Measurements from ENCODE around the gene KIAA1143.

The KIAA1143 gene

DNA sequence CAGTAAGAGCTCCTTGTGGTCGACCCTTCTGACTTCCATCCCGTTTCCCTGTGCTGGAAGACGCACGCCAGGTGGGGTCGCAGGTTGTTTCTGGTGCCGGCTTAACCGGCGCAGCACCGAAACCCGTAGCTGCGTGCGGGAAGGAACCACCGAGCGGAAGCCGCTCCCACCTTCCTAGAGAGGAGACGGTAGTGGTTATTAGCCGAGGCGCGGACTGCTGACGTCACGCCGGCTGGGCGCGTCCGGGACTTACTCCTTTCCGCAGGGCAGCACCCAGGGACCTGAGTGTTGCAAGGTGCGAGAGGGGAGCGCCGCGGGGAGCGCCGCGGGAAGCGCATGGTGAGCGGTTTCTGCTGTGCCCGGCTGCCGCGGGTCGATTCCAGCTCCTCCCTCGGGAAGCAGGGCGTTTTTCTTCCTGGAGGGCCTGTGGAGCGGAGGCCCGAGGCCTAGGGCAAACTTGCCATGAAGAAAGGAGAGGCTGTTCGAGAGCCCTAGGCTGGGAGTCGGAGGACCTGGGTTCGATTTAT lies 32.0 kb downstream of the KIAA1143 start, which contains the start of gene ZNF501:
ZNF501 (plus strand) TSS at position 252 of the 527 bp plus-strand sequence. CDS start 4,787 bp downstream, outside the sequence.
- ChIA-PET POLR2A (no interaction called here), CTCF (interaction anchor here (0.7 to 1.4 kb wide), 4 partner anchors 11 to 196 kb away, joined by 3 to 5 read pairs (median 4); partner anchors contain the start of gene ZNF502)

DNA sequence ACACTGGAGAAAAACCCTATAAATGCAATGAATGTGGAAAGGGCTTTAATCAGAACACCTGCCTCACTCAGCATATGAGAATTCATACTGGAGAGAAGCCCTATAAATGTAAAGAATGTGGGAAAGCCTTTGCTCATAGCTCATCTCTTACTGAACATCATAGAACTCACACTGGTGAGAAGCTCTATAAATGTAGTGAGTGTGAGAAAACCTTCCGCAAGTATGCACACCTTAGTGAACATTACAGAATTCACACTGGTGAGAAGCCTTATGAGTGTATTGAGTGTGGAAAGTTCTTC lies 39.4 kb downstream of the KIAA1143 start:
- no peaks in the 10 kb centered on the region for H3K27me3 ChIP-seq (replicated peaks in 2 of 5; ENCODE audit: control insufficient read depth in 4 of 5, insufficient read depth in 5 of 5, low read length in 4 of 5)
- no peak overlapping the region for H3K27ac ChIP-seq (ENCODE audit: insufficient read depth in 1 of 2, low read depth in 1 of 2, low read length in 2 of 2, poor library complexity in 1 of 2, severe bottlenecking in 2 of 2)
- DNase-seq = no peak
- CTCF ChIA-PET = no interaction called here
- peak overlapping the region in 1 of 7 experiments; percentile 22 for H3K4me3 ChIP-seq (ENCODE audit: control insufficient read depth in 1 of 7, extremely low read depth in 1 of 7, insufficient read depth in 4 of 7, low read depth in 2 of 7, low read length in 6 of 7)
- whole genome bisulfite sequencing (ENCODE audit: insufficient coverage) = no CpG with 5 or more reads among the region's 1 CpG
- peaks cover 12 to 94% (median 62%) of the 10 kb centered on the region in 5 experiments for H3K9me3 ChIP-seq (ENCODE audit: control extremely low read depth in 1 of 5, control insufficient read depth in 4 of 5, insufficient read depth in 2 of 5, low read depth in 1 of 5, low read length in 4 of 5)
- POLR2A ChIA-PET = no interaction called here
- no peaks in the 10 kb centered on the region for H3K4me1 ChIP-seq (ENCODE audit: control extremely low read depth in 1 of 4, control insufficient read depth in 4 of 4, insufficient read depth in 4 of 4, low read length in 3 of 4)
- peaks cover 25 to 58% (median 33%) of the 10 kb centered on the region in 4 experiments for H3K36me3 ChIP-seq (ENCODE audit: control insufficient read depth in 4 of 4, insufficient read depth in 4 of 4, low read length in 3 of 4)

More for the DNA sequence above, 32.0 kb downstream of the KIAA1143 start, which contains the start of gene ZNF501:
- H3K27ac ChIP-seq (ENCODE audit: insufficient read depth in 1 of 2, low read depth in 1 of 2, low read length in 2 of 2, poor library complexity in 1 of 2, severe bottlenecking in 2 of 2) = peak within 1 kb of the TSS; percentile 52 to 77
- peaks cover 0 to 8% (median 2%) of the 10 kb centered on the region in 4 experiments for H3K4me1 ChIP-seq (ENCODE audit: control extremely low read depth in 1 of 4, control insufficient read depth in 4 of 4, insufficient read depth in 4 of 4, low read length in 3 of 4)
- DNase-seq = peak; percentile 93 to 96 (median 96)
- peaks cover 9 to 40% (median 22%) of the 10 kb centered on the region in 4 experiments for H3K36me3 ChIP-seq (ENCODE audit: control insufficient read depth in 4 of 4, insufficient read depth in 4 of 4, low read length in 3 of 4)
- peak within 1 kb of the TSS; percentile 62 to 93 (median 81) for H3K4me3 ChIP-seq (ENCODE audit: control insufficient read depth in 1 of 7, extremely low read depth in 1 of 7, insufficient read depth in 4 of 7, low read depth in 2 of 7, low read length in 6 of 7)
- under 1% methylated on average over 45 of the region's 46 CpGs for WGBS (ENCODE audit: insufficient coverage)
- no peaks in the 10 kb centered on the region for H3K27me3 ChIP-seq (replicated peaks in 2 of 5; ENCODE audit: control insufficient read depth in 4 of 5, insufficient read depth in 5 of 5, low read length in 4 of 5)
- H3K9me3 ChIP-seq (ENCODE audit: control extremely low read depth in 1 of 5, control insufficient read depth in 4 of 5, insufficient read depth in 2 of 5, low read depth in 1 of 5, low read length in 4 of 5) = peaks cover 27 to 83% (median 53%) of the 10 kb centered on the region in 5 experiments

DNA sequence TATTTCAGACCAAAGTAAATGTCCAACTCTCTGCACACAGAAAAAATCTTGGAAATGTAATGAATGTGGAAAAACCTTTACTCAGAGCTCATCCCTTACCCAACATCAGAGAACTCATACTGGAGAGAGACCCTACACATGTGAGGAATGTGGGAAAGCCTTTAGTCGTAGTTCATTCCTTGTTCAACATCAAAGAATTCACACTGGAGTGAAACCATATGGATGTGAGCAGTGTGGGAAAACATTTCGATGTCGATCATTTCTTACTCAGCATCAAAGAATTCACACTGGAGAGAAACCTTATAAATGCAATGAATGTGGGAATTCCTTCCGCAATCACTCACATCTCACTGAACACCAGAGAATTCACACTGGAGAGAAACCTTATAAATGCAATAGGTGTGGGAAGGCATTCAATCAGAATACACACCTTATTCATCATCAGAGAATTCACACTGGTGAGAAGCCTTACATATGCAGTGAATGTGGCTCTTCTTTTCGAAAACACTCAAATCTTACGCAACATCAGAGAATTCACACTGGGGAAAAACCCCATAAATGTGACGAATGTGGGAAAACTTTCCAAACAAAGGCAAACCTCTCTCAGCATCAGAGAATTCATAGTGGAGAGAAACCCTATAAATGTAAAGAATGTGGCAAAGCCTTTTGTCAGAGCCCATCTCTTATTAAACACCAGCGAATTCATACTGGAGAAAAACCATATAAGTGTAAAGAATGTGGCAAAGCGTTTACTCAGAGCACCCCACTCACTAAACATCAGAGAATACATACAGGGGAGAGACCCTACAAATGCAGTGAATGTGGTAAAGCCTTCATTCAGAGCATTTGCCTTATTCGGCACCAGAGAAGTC lies 40.0 kb downstream of the KIAA1143 start:
- H3K4me1 ChIP-seq (ENCODE audit: control extremely low read depth in 1 of 4, control insufficient read depth in 4 of 4, insufficient read depth in 4 of 4, low read length in 3 of 4) = no peaks in the 10 kb centered on the region
- ChIA-PET CTCF (no interaction called here), POLR2A (interaction anchor here (0.6 kb wide), 1 partner anchor 46 kb away, joined by 3 read pairs; no protein-coding TSS in a partner anchor)
- H3K27me3 ChIP-seq (replicated peaks in 2 of 5; ENCODE audit: control insufficient read depth in 4 of 5, insufficient read depth in 5 of 5, low read length in 4 of 5) = no peaks in the 10 kb centered on the region
- peak overlapping the region in 1 of 7 experiments; percentile 22 for H3K4me3 ChIP-seq (ENCODE audit: control insufficient read depth in 1 of 7, extremely low read depth in 1 of 7, insufficient read depth in 4 of 7, low read depth in 2 of 7, low read length in 6 of 7)
- H3K9me3 ChIP-seq (ENCODE audit: control extremely low read depth in 1 of 5, control insufficient read depth in 4 of 5, insufficient read depth in 2 of 5, low read depth in 1 of 5, low read length in 4 of 5) = peaks cover 14 to 93% (median 62%) of the 10 kb centered on the region in 5 experiments
- 100% methylated on average over 1 of the region's 10 CpGs for WGBS (ENCODE audit: insufficient coverage)
- no peak for DNase-seq
- H3K27ac ChIP-seq (ENCODE audit: insufficient read depth in 1 of 2, low read depth in 1 of 2, low read length in 2 of 2, poor library complexity in 1 of 2, severe bottlenecking in 2 of 2) = no peak overlapping the region
- peaks cover 25 to 58% (median 34%) of the 10 kb centered on the region in 4 experiments for H3K36me3 ChIP-seq (ENCODE audit: control insufficient read depth in 4 of 4, insufficient read depth in 4 of 4, low read length in 3 of 4)

DNA sequence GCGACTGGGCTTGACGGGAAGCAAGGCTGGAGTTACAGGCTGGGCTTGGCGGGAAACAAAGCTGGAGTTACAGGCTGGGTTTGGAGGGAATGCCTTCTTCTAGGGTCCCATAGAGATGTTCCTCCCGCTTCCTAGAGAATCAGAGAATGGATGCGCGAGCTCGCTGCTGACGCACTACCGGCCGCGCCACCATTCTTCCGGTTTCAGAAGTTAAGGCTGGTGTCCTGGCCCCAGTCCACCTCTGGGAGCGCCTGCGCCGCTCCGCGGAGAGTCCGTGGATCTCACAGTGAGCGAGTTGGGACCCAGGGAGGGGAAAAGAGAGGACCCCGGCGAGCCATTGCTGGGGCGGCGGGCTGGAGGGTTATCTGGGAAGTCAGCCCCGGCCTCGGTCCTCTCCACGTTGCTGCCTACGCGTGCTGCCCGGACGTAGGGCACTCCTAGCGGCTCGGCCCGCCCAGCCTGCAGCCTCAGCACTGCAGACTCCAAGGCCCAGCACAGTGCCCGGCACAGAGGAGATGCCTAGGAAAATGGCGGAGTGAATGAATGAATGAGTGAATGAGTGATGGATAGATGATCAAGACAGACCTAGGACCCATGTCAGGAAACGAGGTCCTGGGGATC lies 48.9 kb downstream of the KIAA1143 start, which contains the start of gene ZNF502:
ZNF502 (plus strand) TSS at position 206 of the 621 bp plus-strand sequence. CDS start 7,602 bp downstream, outside the sequence.
- peaks cover 3 to 60% (median 49%) of the 10 kb centered on the region in 5 experiments for H3K9me3 ChIP-seq (ENCODE audit: control extremely low read depth in 1 of 5, control insufficient read depth in 4 of 5, insufficient read depth in 2 of 5, low read depth in 1 of 5, low read length in 4 of 5)
- peak within 1 kb of the TSS; percentile 37 to 74 for H3K27ac ChIP-seq (ENCODE audit: insufficient read depth in 1 of 2, low read depth in 1 of 2, low read length in 2 of 2, poor library complexity in 1 of 2, severe bottlenecking in 2 of 2)
- H3K4me3 ChIP-seq (ENCODE audit: control insufficient read depth in 1 of 7, extremely low read depth in 1 of 7, insufficient read depth in 4 of 7, low read depth in 2 of 7, low read length in 6 of 7) = peak within 1 kb of the TSS; percentile 69 to 95 (median 84)
- 2% methylated on average over 36 of the region's 36 CpGs for WGBS (ENCODE audit: insufficient coverage)
- ChIA-PET CTCF (interaction anchor here (0.6 to 1.2 kb wide), 2 partner anchors 17 to 67 kb away, joined by 3 to 4 read pairs; partner anchors contain the start of gene ZNF501), POLR2A (no interaction called here)
- H3K36me3 ChIP-seq (ENCODE audit: control insufficient read depth in 4 of 4, insufficient read depth in 4 of 4, low read length in 3 of 4) = peaks cover 0 to 16% (median 3%) of the 10 kb centered on the region in 4 experiments
- peaks cover 0 to 7% (median 0%) of the 10 kb centered on the region in 4 experiments for H3K4me1 ChIP-seq (ENCODE audit: control extremely low read depth in 1 of 4, control insufficient read depth in 4 of 4, insufficient read depth in 4 of 4, low read length in 3 of 4)
- no peaks in the 10 kb centered on the region for H3K27me3 ChIP-seq (replicated peaks in 2 of 5; ENCODE audit: control insufficient read depth in 4 of 5, insufficient read depth in 5 of 5, low read length in 4 of 5)
- DNase-seq = peak; percentile 89 to 95 (median 94)
